D721Med (cell line): Measurements from ENCODE around the gene DCAF7.

Experiments used
- DNase-seq: peaks from one replicate; pipeline ENCODE4 v3.0.0; 2011; ENCODE audit warnings: low spot score; ENCODE audit not compliant: insufficient read length
- FAIRE-seq: peaks from 2 replicates; lab custom pipeline; 2011; peaks lifted over from hg19 to GRCh38; lab: Jason Lieb, UNC
- CTCF ChIP-seq: IDR thresholded peaks from 2 replicates; pipeline ENCODE4 v1.5.1; 2012; ENCODE audit warnings: mild to moderate bottlenecking, control low read depth; ENCODE audit not compliant: insufficient read depth; ENCODE audit errors: missing control alignments

DCAF7 gene

GRCh38 chr17:63557416-63557815 is 7.1 kb downstream of the DCAF7 start:
- DNase-seq = no peak
- no peak for TF ChIP-seq CTCF
- no peak for FAIRE-seq

- no peak for DNase-seq
- TF ChIP-seq CTCF = no peak
- FAIRE-seq = no peak
Observed at GRCh38 chr17:63558441-63558840, 8.2 kb downstream of the DCAF7 start.

- TF ChIP-seq CTCF = no peak
- DNase-seq = no peak
- no peak for FAIRE-seq
Observed at GRCh38 chr17:63561819-63562218, 11.5 kb downstream of the DCAF7 start.

GRCh38 chr17:63563339-63563738 is 13.1 kb downstream of the DCAF7 start:
- DNase-seq = no peak
- TF ChIP-seq CTCF = no peak
- no peak for FAIRE-seq

- DNase-seq (no peak), FAIRE-seq (no peak)
- no peak for TF ChIP-seq CTCF
Observed at GRCh38 chr17:63564562-63564961, 14.3 kb downstream of the DCAF7 start.

- no peak for TF ChIP-seq CTCF
- FAIRE-seq = no peak
- DNase-seq = no peak
Observed at GRCh38 chr17:63567229-63567628, 17.0 kb downstream of the DCAF7 start.

GRCh38 chr17:63568563-63568962 is 18.3 kb downstream of the DCAF7 start:
- no peak for TF ChIP-seq CTCF
- FAIRE-seq = no peak
- DNase-seq = no peak
